Measurements from ENCODE around the gene KIF18B. TPM values are rescaled to one million over a fixed set of nuclear protein-coding genes. Genes with fewer than 3 reads are reported as not detected.

Gene KIF18B
- total RNA-seq, 1 donor: 0.72 TPM

DNA sequence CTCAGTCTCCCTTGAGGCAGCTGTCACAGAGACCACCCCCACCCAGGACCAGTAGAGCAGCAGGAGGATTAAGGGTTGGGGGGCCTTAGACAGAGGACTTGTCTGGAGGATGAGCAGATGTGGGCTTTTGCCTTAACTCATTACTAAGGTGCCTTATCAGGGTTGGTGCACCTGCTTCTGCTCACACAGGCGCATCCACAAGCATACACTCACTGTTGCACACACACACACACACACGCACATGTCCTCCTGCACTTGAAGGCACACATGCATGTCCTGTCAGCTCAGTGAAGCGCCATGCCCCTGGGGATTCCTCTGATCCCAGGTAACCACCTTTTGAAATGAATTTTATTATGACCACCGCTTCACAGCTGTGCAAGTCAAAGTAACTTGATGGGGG lies 33.4 kb downstream of the KIF18B start:
- no peak overlapping the region for H3K27ac ChIP-seq (ENCODE audit: low read depth, low read length)
- H3K4me2 ChIP-seq (ENCODE audit: insufficient read depth, low read length): no peak overlapping the region
- H3K79me2 ChIP-seq (ENCODE audit: insufficient read depth, low read length): no peaks in the 10 kb centered on the region
- no peak overlapping the region for H3K4me3 ChIP-seq (ENCODE audit: insufficient read depth, low read length)
- H3K9me3 ChIP-seq (ENCODE audit: low read depth, low read length): no peaks in the 10 kb centered on the region
- H3K36me3 ChIP-seq (ENCODE audit: insufficient read depth, low read length): no peaks in the 10 kb centered on the region
- peaks cover 24% of the 10 kb centered on the region for H3K4me1 ChIP-seq (ENCODE audit: insufficient read depth, low read length)
- peak; percentile 73 for DNase-seq (ENCODE audit: insufficient read length, low spot score, missing footprints)
- no peak overlapping the region for H2AFZ ChIP-seq (ENCODE audit: low read length)
- H3K27me3 ChIP-seq (ENCODE audit: insufficient read depth, low read length): peaks cover 3% of the 10 kb centered on the region
- TF ChIP-seq CTCF (IDR thresholded peaks at IDR 0.05; ENCODE audit: extremely low read depth, low read depth, low read length): no peak
- H4K20me1 ChIP-seq (ENCODE audit: insufficient read depth, low read length): no peaks in the 10 kb centered on the region

GRCh38 chr17:44913676-44914075 lies 33.9 kb downstream of the KIF18B start:
- H3K27ac ChIP-seq (ENCODE audit: low read depth, low read length): no peak overlapping the region
- no peaks in the 10 kb centered on the region for H3K36me3 ChIP-seq (ENCODE audit: insufficient read depth, low read length)
- H4K20me1 ChIP-seq (ENCODE audit: insufficient read depth, low read length): no peaks in the 10 kb centered on the region
- peak; percentile 53 for DNase-seq (ENCODE audit: insufficient read length, low spot score, missing footprints)
- no peaks in the 10 kb centered on the region for H3K9me3 ChIP-seq (ENCODE audit: low read depth, low read length)
- H3K4me1 ChIP-seq (ENCODE audit: insufficient read depth, low read length): peaks cover 28% of the 10 kb centered on the region
- no peaks in the 10 kb centered on the region for H3K79me2 ChIP-seq (ENCODE audit: insufficient read depth, low read length)
- H3K4me3 ChIP-seq (ENCODE audit: insufficient read depth, low read length): no peak overlapping the region
- H2AFZ ChIP-seq (ENCODE audit: low read length): no peak overlapping the region
- no peak overlapping the region for H3K4me2 ChIP-seq (ENCODE audit: insufficient read depth, low read length)
- no peak for TF ChIP-seq CTCF (IDR thresholded peaks at IDR 0.05; ENCODE audit: extremely low read depth, low read depth, low read length)
- peaks cover 3% of the 10 kb centered on the region for H3K27me3 ChIP-seq (ENCODE audit: insufficient read depth, low read length)

DNA sequence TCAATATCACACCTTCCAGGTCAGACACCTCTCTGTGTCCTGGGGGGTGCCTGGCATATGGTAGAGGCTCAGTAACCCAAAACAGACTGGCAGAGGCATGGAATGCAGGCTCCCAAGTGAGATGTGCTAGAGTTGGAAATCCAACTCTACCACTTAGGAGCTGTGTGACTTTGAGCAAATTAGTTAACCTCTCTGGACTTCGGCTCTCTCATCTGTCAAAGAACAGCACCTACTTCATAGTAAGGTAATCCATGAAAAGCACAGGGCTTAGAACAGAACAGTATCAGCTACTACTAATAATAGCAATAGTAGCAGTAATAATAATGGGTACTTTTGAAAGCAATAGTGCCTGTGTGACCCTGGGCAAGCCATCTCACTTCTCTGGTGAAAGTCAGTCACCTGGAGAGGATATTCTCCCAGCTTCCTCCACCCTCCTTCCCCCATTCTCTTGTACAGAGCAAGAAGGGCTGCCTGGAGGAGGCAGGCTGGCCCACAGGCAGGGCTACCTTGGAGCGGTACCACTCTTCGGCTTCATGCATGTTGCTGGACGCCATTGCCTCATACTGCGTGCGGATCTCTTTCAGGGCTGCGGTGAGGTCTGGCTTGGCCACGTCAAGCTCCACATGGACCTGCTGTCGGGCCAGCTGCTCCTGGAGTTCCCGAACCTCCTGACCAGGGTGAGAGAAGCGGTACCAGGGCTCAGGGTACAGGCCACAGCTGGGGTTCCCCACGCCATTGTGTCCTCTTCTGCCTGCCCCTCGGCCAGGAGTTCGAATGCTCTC lies 34.6 kb downstream of the KIF18B start:
- Histone ChIP-seq H3K27ac (ENCODE audit: low read depth, low read length) (no peak overlapping the region), H3K4me2 (ENCODE audit: insufficient read depth, low read length) (no peak overlapping the region), H3K4me3 (ENCODE audit: insufficient read depth, low read length) (no peak overlapping the region), H4K20me1 (ENCODE audit: insufficient read depth, low read length) (no peaks in the 10 kb centered on the region), H3K27me3 (ENCODE audit: insufficient read depth, low read length) (peaks cover 3% of the 10 kb centered on the region), H3K9me3 (ENCODE audit: low read depth, low read length) (no peaks in the 10 kb centered on the region), H3K36me3 (ENCODE audit: insufficient read depth, low read length) (no peaks in the 10 kb centered on the region), H3K79me2 (ENCODE audit: insufficient read depth, low read length) (no peaks in the 10 kb centered on the region), H3K4me1 (ENCODE audit: insufficient read depth, low read length) (peaks cover 29% of the 10 kb centered on the region), H2AFZ (ENCODE audit: low read length) (no peak overlapping the region)
- no peak for DNase-seq (ENCODE audit: insufficient read length, low spot score, missing footprints)
- no peak for TF ChIP-seq CTCF (IDR thresholded peaks at IDR 0.05; ENCODE audit: extremely low read depth, low read depth, low read length)

DNA sequence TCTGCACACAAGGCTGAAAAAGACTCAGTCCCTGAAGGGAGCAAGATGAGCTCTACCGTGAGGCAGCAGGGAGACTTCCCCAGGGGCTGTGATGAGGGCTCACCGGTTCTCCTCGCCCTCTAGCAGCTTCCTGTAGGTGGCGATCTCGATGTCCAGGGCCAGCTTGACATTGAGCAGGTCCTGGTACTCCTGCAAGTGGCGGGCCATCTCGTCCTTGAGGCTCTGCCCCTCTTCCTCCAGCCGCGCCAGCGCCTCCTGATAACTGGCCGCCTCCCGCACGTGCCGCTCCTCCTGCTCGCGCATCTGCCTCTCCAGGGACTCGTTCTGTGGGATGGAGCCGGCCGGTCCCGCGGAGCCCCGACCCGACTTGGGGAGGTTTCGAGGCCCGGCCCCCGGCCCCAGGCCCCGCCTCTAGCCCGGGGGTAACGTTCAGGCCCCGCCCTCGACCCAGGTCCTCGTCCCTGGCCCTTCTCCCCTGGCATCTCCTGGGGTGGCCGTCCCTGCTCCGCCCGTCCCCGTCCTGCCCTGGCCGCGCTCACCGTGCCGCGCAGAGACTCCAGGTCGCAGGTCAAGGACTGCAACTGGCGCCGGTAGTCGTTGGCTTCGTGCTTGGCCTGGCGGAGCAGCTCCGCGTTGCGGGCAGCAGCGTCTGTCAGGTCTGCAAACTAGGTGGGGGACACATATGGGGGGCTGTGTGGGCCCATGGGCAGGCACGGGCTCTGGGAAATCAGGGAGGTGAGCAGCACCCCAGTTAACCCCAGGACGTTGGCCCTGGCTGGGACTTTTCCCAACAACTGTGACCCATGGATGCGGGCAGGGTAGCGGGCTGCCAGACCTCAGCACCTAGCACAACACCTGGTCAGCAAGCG lies 36.2 kb downstream of the KIF18B start:
- TF ChIP-seq CTCF (IDR thresholded peaks at IDR 0.05; ENCODE audit: extremely low read depth, low read depth, low read length): peak; percentile 42
- H4K20me1 ChIP-seq (ENCODE audit: insufficient read depth, low read length): no peaks in the 10 kb centered on the region

More for the DNA sequence above, 36.2 kb downstream of the KIF18B start:
- H2AFZ ChIP-seq (ENCODE audit: low read length): no peak overlapping the region
- DNase-seq (ENCODE audit: insufficient read length, low spot score, missing footprints): peak; percentile 84
- no peak overlapping the region for H3K27ac ChIP-seq (ENCODE audit: low read depth, low read length)
- H3K36me3 ChIP-seq (ENCODE audit: insufficient read depth, low read length): no peaks in the 10 kb centered on the region
- peaks cover 3% of the 10 kb centered on the region for H3K27me3 ChIP-seq (ENCODE audit: insufficient read depth, low read length)
- H3K9me3 ChIP-seq (ENCODE audit: low read depth, low read length): no peaks in the 10 kb centered on the region
- peak overlapping the region; percentile 13 for H3K4me2 ChIP-seq (ENCODE audit: insufficient read depth, low read length)
- peaks cover 35% of the 10 kb centered on the region for H3K4me1 ChIP-seq (ENCODE audit: insufficient read depth, low read length)
- no peaks in the 10 kb centered on the region for H3K79me2 ChIP-seq (ENCODE audit: insufficient read depth, low read length)
- H3K4me3 ChIP-seq (ENCODE audit: insufficient read depth, low read length): no peak overlapping the region

Measured in osteoblast (primary cell).